NOMO-1 treated with DMSO at 0.1 percent for 48 hours (cell line): ENCODE data around the gene COL13A1.

ENCODE experiments used
- DNase-seq: peaks from one replicate; lab custom pipeline; 2025; ENCODE audit not compliant: unreplicated experiment; lab: John Stamatoyannopoulos, UW

COL13A1 gene

GRCh38 chr10:69801434-69802315, at the start of gene COL13A1:
TSS of gene COL13A1 (plus strand) at chr10:69801906. CDS start at chr10:69802424, 518 bp downstream.
- DNase-seq, result peak; percentile 10

- DNase-seq, result no peak
Observed at GRCh38 chr10:69752479-69752878, 49.2 kb upstream of the COL13A1 start.

GRCh38 chr10:69756279-69756678, 45.4 kb upstream of the COL13A1 start:
- DNase-seq, result no peak

GRCh38 chr10:69757206-69757552, 44.5 kb upstream of the COL13A1 start:
- DNase-seq, result no peak

GRCh38 chr10:69757553-69758309, 44.0 kb upstream of the COL13A1 start:
- DNase-seq, result no peak

GRCh38 chr10:69758310-69758728, 43.4 kb upstream of the COL13A1 start:
- no peak for DNase-seq

GRCh38 chr10:69759641-69760040, 42.1 kb upstream of the COL13A1 start:
- DNase-seq, result no peak

GRCh38 chr10:69760072-69760471, 41.6 kb upstream of the COL13A1 start:
- DNase-seq, result no peak

- DNase-seq, result no peak
Observed at GRCh38 chr10:69761320-69761719, 40.4 kb upstream of the COL13A1 start.

- no peak for DNase-seq
Observed at GRCh38 chr10:69766161-69766910, 35.4 kb upstream of the COL13A1 start.

GRCh38 chr10:69767793-69768192, 33.9 kb upstream of the COL13A1 start:
- no peak for DNase-seq

- no peak for DNase-seq
Observed at GRCh38 chr10:69768386-69768785, 33.3 kb upstream of the COL13A1 start.

- no peak for DNase-seq
Observed at GRCh38 chr10:69769395-69769992, 32.2 kb upstream of the COL13A1 start.

- no peak for DNase-seq
Observed at GRCh38 chr10:69772933-69773704, 28.6 kb upstream of the COL13A1 start.

- no peak for DNase-seq
Observed at GRCh38 chr10:69774596-69774995, 27.1 kb upstream of the COL13A1 start.

- DNase-seq, result no peak
Observed at GRCh38 chr10:69780077-69780476, 21.6 kb upstream of the COL13A1 start.

- no peak for DNase-seq
Observed at GRCh38 chr10:69781576-69781975, 20.1 kb upstream of the COL13A1 start.

GRCh38 chr10:69783515-69783914, 18.2 kb upstream of the COL13A1 start:
- DNase-seq, result no peak

GRCh38 chr10:69786791-69787190, 14.9 kb upstream of the COL13A1 start:
- DNase-seq, result peak; percentile 31

GRCh38 chr10:69787681-69788080, 14.0 kb upstream of the COL13A1 start:
- no peak for DNase-seq
